Right lobe of liver (tissue), 6 donors: ENCODE results near the gene CYP19A1. TPM values are rescaled to one million over a fixed set of nuclear protein-coding genes. Genes with fewer than 3 reads are reported as not detected.
A peak's percentile ranks its signal among the peaks of the same experiment; 100 is the strongest.

Source experiments
- ATAC-seq, 4 donors: fragments of 200-7000 bp; cut with Tn5 transposase; one replicate each; pipeline ENCODE4 v1.9.1; 2020; ENCODE audit warnings: mild to moderate bottlenecking in 4 of 4, moderate library complexity in 4 of 4
- DNase-seq, 3 donors: peaks; one replicate each; pipeline ENCODE4 v3.0.0-alpha.2; 2020
- H3K27ac ChIP-seq, 3 donors: fragments of 200-600 bp; one replicate each; pipeline ENCODE4 v1.8.0; 2022
- H3K27me3 ChIP-seq, 2 donors: fragments of 200-600 bp; one replicate each; pipeline ENCODE4 v1.8.0; 2022
- H3K36me3 ChIP-seq, 4 donors: fragments of 200-600 bp; sonication (generic) in 1 of 4; one replicate each; pipeline versions ENCODE4 v1.5.1 to v1.8.0; 2017 to 2022; ENCODE audit warnings: control low read depth in 1 of 4
- H3K4me1 ChIP-seq, 4 donors: fragments of 200-600 bp; sonication (generic) in 1 of 4; one replicate each; pipeline versions ENCODE4 v1.5.1 to v1.8.0; 2017 to 2022; ENCODE audit warnings: control low read depth in 1 of 4
- H3K4me3 ChIP-seq, 3 donors: fragments of 200-600 bp; one replicate each; pipeline ENCODE4 v1.8.0; 2022
- H3K9me3 ChIP-seq, 4 donors: fragments of 200-600 bp; sonication (generic) in 1 of 4; one replicate each; pipeline versions ENCODE4 v1.5.1 to v1.8.0; 2017 to 2022; ENCODE audit warnings: control low read depth in 1 of 4
- POLR2A ChIP-seq: fragments of 450-650 bp; IDR thresholded peaks from one replicate; pipeline ENCODE4 v1.6.1; 2017; ENCODE audit warnings: antibody characterized with exemption, mild to moderate bottlenecking
- WGBS: methylation state at CpG from one replicate; pipeline ENCODE4 v1.1.6; 2018; ENCODE audit warnings: low coverage, low lambda C conversion rate; ENCODE audit not compliant: insufficient coverage; ENCODE audit errors: missing lambda C conversion rate; 5-methylcytosine and 5-hydroxymethylcytosine counted together
- intact Hi-C, 2 donors: fragments of 100-400 bp; cut with DNase I; formaldehyde crosslinking; loops; one replicate each; pipeline versions ENCODE4 v1.11.2 to v1.14.1; 2022
- total RNA-seq, 6 experiments: library from RNA; depleted of rRNA in 2 of 6; stranded (reverse); fragments of >200 nt in 2 of 6; fragmentation: NEBNext Ultra II Directional in 3 of 6; extraction: Animal tissue kit (Norgen Biotek cat#: 25700) in 3 of 6; gene quantifications; one replicate each; pipeline versions ENCODE4 v1.1.0 to v1.2.4, GENCODE V29; 2016 to 2023
- TF ChIP-seq, protein P1 (sequence below), 4 donors: fragments of 200-600 bp in 3 of 4; fragments of 450-650 bp in 1 of 4; IDR thresholded peaks; one replicate each; pipeline versions ENCODE4 v1.5.1 to v1.8.0; 2016 to 2022; ENCODE audit warnings: antibody characterized with exemption in 4 of 4, mild to moderate bottlenecking in 2 of 4
- donor health status: DM: no; HTN: yes; CAD: no.
- donor health status: DM: no; HTN: no; CAD: no.
- donor health status: DM: no; HTN: no; CAD: no.
- donor health status: DM: no; HTN: yes; CAD: no.
- donor health status: DM: no; HTN: yes; CAD: no.

The CYP19A1 gene
- total RNA-seq, 6 experiments from 2014 or later = not detected

DNA sequence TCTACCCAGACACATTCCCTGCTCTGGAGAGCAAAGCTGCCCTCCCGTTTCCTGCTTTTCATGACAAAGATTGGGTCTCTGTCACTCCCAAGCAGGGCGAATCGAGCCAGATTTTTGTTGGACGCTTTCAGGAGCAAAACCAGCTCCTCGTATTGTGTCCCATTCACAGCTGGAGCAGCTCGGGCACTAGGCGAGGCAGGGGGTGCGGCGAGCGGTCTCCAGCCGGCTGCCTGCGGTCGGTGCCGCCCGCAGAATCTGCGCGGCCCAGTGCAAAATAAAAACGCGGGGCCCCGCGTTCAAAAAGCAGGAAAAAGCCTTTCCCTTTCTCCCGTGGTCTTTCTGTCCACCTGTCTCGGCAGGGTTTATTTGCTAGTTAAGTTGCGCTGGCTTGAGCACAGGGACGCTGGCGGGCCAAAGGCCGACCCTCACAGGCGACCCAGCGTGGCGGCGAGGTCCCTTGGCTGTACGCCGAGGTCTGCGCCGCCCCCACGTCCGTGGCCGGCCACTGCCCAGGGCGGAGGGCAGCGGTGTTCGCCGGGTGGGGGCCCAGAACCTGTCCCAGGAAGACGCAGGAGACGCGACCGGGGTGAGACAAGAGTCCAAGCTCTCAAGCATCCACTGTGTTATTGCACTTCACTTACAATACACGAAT is 71.2 kb downstream of the CYP19A1 start:
- DNase-seq = no peak
- H3K27ac ChIP-seq = no peak overlapping the region
- TF ChIP-seq POLR2A = no peak
- TF ChIP-seq, protein P1, sequence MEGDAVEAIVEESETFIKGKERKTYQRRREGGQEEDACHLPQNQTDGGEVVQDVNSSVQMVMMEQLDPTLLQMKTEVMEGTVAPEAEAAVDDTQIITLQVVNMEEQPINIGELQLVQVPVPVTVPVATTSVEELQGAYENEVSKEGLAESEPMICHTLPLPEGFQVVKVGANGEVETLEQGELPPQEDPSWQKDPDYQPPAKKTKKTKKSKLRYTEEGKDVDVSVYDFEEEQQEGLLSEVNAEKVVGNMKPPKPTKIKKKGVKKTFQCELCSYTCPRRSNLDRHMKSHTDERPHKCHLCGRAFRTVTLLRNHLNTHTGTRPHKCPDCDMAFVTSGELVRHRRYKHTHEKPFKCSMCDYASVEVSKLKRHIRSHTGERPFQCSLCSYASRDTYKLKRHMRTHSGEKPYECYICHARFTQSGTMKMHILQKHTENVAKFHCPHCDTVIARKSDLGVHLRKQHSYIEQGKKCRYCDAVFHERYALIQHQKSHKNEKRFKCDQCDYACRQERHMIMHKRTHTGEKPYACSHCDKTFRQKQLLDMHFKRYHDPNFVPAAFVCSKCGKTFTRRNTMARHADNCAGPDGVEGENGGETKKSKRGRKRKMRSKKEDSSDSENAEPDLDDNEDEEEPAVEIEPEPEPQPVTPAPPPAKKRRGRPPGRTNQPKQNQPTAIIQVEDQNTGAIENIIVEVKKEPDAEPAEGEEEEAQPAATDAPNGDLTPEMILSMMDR (IDR thresholded peaks at IDR 0.05) = no peak
- intact Hi-C loops = no loop called here
- H3K27me3 ChIP-seq = no peaks in the 10 kb centered on the region
- peak; percentile 45 to 65 (median 50) for ATAC-seq
- peak overlapping the region; percentile 31 to 46 (median 32) for H3K4me3 ChIP-seq
- peaks cover 0 to 13% (median 6%) of the 10 kb centered on the region in 4 donors for H3K4me1 ChIP-seq
- no peaks in the 10 kb centered on the region for H3K9me3 ChIP-seq
- no peaks in the 10 kb centered on the region for H3K36me3 ChIP-seq
- 3% methylated on average over 42 of the region's 47 CpGs for WGBS

DNA sequence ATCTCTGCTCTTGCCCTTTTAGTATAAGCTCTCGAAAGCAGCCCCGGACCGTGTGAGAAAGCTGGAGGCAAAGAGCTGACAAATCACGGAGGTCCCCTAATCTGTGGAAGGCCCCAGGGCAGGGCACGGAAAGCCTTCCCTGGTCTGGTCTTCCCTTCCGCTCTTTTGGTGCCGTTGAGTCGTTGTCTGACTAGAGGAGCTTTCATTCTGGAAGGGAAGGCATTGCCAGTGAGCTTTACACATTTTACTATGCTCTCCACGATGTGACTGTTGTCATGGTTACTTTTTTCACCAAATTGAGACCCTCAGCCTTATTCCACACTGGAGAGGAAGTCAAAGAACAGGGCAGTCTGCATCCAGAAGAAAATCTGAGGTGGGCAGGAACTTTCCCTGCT is 71.7 kb downstream of the CYP19A1 start:
- Histone ChIP-seq H3K36me3 (no peaks in the 10 kb centered on the region), H3K9me3 (no peaks in the 10 kb centered on the region), H3K27ac (no peak overlapping the region), H3K4me1 (peaks cover 0 to 13% (median 6%) of the 10 kb centered on the region in 4 donors), H3K4me3 (peak overlapping the region in 2 of 3 donors; percentile 32 to 46), H3K27me3 (no peaks in the 10 kb centered on the region)
- intact Hi-C loops = no loop called here
- TF ChIP-seq, protein P1 (IDR thresholded peaks at IDR 0.05) = no peak
- TF ChIP-seq POLR2A = no peak
- WGBS = 43% methylated on average over 8 of the region's 9 CpGs
- ATAC-seq (peak in 1 of 4 donors; percentile 15), DNase-seq (no peak)

DNA sequence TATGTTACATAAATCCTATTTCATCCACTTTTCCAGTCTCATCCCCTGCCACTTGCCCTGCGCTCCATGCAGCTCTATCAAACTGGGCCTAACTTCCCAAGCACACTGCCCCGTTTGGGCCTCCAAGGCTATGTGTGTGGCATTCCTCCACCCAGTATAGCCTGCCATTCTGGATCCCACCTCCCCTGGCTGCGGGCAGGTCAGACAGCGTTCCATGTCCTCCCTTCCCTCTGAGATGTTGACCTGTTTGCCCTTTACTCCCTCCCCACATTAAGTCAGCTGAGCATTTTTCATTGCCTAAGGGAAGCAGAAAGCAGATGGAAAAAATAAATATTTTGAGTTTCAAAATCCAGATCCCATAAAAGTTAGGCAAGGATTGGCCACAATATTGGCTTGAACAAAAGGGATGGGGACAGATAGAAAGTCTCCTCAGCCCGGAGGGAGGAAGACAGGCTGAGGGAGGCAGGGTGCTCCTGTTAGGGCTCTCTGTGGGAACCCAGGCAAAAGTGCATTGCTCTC is 73.3 kb downstream of the CYP19A1 start:
- Histone ChIP-seq H3K4me3 (no peak overlapping the region), H3K36me3 (no peaks in the 10 kb centered on the region), H3K9me3 (no peaks in the 10 kb centered on the region), H3K27me3 (no peaks in the 10 kb centered on the region), H3K4me1 (peaks cover 0 to 13% (median 6%) of the 10 kb centered on the region in 4 donors), H3K27ac (no peak overlapping the region)
- TF ChIP-seq, protein P1 (IDR thresholded peaks at IDR 0.05) = no peak
- no peak for TF ChIP-seq POLR2A
- DNase-seq (no peak), ATAC-seq (no peak)
- intact Hi-C loops = no loop called here
- WGBS = 49% methylated on average over 4 of the region's 5 CpGs

DNA sequence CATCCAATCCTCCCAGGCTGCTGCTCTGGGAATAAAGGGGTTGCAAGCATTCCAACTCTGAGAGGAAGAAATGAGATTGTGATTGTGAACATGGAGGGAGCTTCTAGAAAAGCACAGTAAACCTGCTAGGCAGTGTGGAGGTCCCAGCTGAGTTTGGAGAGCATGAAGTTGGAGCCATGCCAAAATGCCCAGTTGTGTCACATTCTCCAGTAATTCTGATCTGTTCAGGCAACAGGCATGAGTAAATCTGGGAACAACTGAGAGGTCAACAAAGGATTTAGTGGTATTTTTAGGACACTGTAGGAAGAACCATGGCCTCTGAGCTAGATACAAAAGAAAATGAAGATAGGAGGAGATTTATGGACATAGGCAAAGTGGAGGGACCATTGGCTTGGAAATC is 74.7 kb downstream of the CYP19A1 start:
- ATAC-seq (no peak), DNase-seq (no peak)
- no peak for TF ChIP-seq POLR2A
- TF ChIP-seq, protein P1 (IDR thresholded peaks at IDR 0.05) = no peak
- H3K36me3 ChIP-seq = no peaks in the 10 kb centered on the region
- H3K9me3 ChIP-seq = no peaks in the 10 kb centered on the region
- no peak overlapping the region for H3K4me3 ChIP-seq
- H3K4me1 ChIP-seq = peaks cover 0 to 13% (median 6%) of the 10 kb centered on the region in 4 donors
- intact Hi-C loops = no loop called here
- no peaks in the 10 kb centered on the region for H3K27me3 ChIP-seq
- H3K27ac ChIP-seq = no peak overlapping the region
